Uterus (tissue), 4 donors: ENCODE results near the gene NUDT11. TPM values are rescaled to one million over a fixed set of nuclear protein-coding genes. Genes with fewer than 3 reads are reported as not detected.
"Not testable (repeated sequence)": the region's sequence is repeated elsewhere in the genome, so short reads cannot be mapped to it uniquely, and the experiment has no call there.

Experiments used
- DNase-seq, 2 donors: peaks; one replicate each; pipeline ENCODE4 v3.0.0-alpha.2; 2019 to 2020
- H3K27ac ChIP-seq, 2 donors: fragments of 200-600 bp; sonication (generic); 1 replicate in 1 of 2; 2 replicates in 1 of 2; pipeline ENCODE4 v1.5.1; 2016 to 2018
- H3K27me3 ChIP-seq, 2 donors: fragments of 200-600 bp; sonication (generic); one replicate each; pipeline ENCODE4 v1.5.1; 2018 to 2019; ENCODE audit warnings: control low read depth in 1 of 2
- H3K36me3 ChIP-seq, 2 donors: fragments of 200-600 bp; sonication (generic); one replicate each; pipeline ENCODE4 v1.5.1; 2019; ENCODE audit warnings: control low read depth in 1 of 2
- H3K4me1 ChIP-seq, 2 donors: fragments of 200-600 bp; sonication (generic); one replicate each; pipeline ENCODE4 v1.5.1; 2018 to 2019; ENCODE audit warnings: control low read depth in 1 of 2
- H3K4me3 ChIP-seq, 2 donors: fragments of 200-600 bp; sonication (generic); 1 replicate in 1 of 2; 2 replicates in 1 of 2; pipeline ENCODE4 v1.5.1; 2018 to 2019; ENCODE audit warnings: mild to moderate bottlenecking in 1 of 2
- H3K9me3 ChIP-seq, 2 donors: fragments of 200-600 bp; sonication (generic); one replicate each; pipeline ENCODE4 v1.5.1; 2019; ENCODE audit warnings: control low read depth in 1 of 2
- CTCF ChIP-seq, 4 experiments: fragments of 200-600 bp in 2 of 4; fragments of 450-650 bp in 2 of 4; sonication (generic) in 2 of 4; IDR thresholded peaks; one replicate each; pipeline ENCODE4 v1.5.1; 2016 to 2019; ENCODE audit warnings: antibody characterized with exemption in 4 of 4, mild to moderate bottlenecking in 2 of 4, moderate library complexity in 1 of 4
- POLR2A ChIP-seq, 2 donors: fragments of 450-650 bp; IDR thresholded peaks; one replicate each; pipeline ENCODE4 v1.6.1; 2016; ENCODE audit warnings: antibody characterized with exemption in 2 of 2, mild to moderate bottlenecking in 1 of 2, moderate library complexity in 1 of 2
- intact Hi-C: fragments of 100-400 bp; cut with DNase I; formaldehyde crosslinking; loops from one replicate; pipeline ENCODE4 v1.15.1; 2023; ENCODE audit warnings: low total_unique reads
- total RNA-seq, 4 donors: library from RNA; depleted of rRNA in 3 of 4; stranded (reverse); fragments of >200 nt in 3 of 4; gene quantifications; one replicate each; pipeline versions ENCODE4 v1.1.0 to v1.2.4, GENCODE V29; 2014 to 2023
- donor health status: DM: yes; HTN: yes; CAD: no.

The NUDT11 gene
- total RNA-seq, 4 donors from 2014 or later, result 1.8 to 21.1 (median 7.8) TPM

- no peak for DNase-seq
- Histone ChIP-seq H3K4me3 (no peak overlapping the region), H3K9me3 (no peaks in the 10 kb centered on the region), H3K27ac (no peak overlapping the region), H3K36me3 (no peaks in the 10 kb centered on the region), H3K27me3 (no peaks in the 10 kb centered on the region), H3K4me1 (no peaks in the 10 kb centered on the region)
- no peak for TF ChIP-seq POLR2A (IDR thresholded peaks at IDR 0.05)
- no peak for TF ChIP-seq CTCF (IDR thresholded peaks at IDR 0.05)
- intact Hi-C loops, result no loop called here
Observed at GRCh38 chrX:51487960-51488267, 8.5 kb downstream of the NUDT11 start.

GRCh38 chrX:51484616-51485015 is 11.8 kb downstream of the NUDT11 start:
- H3K4me3 ChIP-seq, result no peak overlapping the region
- intact Hi-C loops, result no loop called here

GRCh38 chrX:51482411-51482810 is 14.0 kb downstream of the NUDT11 start:
- H3K9me3 ChIP-seq, H3K4me1 ChIP-seq, DNase-seq, H3K4me3 ChIP-seq, H3K27ac ChIP-seq, H3K36me3 ChIP-seq, H3K27me3 ChIP-seq, intact Hi-C loops: not testable (repeated sequence)

More at GRCh38 chrX:51484616-51485015, 11.8 kb downstream of the NUDT11 start:
- Histone ChIP-seq H3K9me3 (no peaks in the 10 kb centered on the region), H3K36me3 (no peaks in the 10 kb centered on the region), H3K27me3 (no peaks in the 10 kb centered on the region), H3K27ac (no peak overlapping the region), H3K4me1 (no peaks in the 10 kb centered on the region)
- DNase-seq, result no peak
- TF ChIP-seq POLR2A (IDR thresholded peaks at IDR 0.05) (no peak), CTCF (IDR thresholded peaks at IDR 0.05) (no peak)

GRCh38 chrX:51476930-51477329 is 19.5 kb downstream of the NUDT11 start:
- intact Hi-C loops, result no loop called here
- TF ChIP-seq POLR2A (IDR thresholded peaks at IDR 0.05), result no peak
- no peak for TF ChIP-seq CTCF (IDR thresholded peaks at IDR 0.05)
- H3K4me1 ChIP-seq, result no peaks in the 10 kb centered on the region

GRCh38 chrX:51463322-51463721 is 33.1 kb downstream of the NUDT11 start:
- no peak overlapping the region for H3K27ac ChIP-seq
- no peak overlapping the region for H3K4me3 ChIP-seq
- no peaks in the 10 kb centered on the region for H3K4me1 ChIP-seq
- H3K27me3 ChIP-seq, result no peaks in the 10 kb centered on the region
- H3K36me3 ChIP-seq, result no peaks in the 10 kb centered on the region
- no peaks in the 10 kb centered on the region for H3K9me3 ChIP-seq
- TF ChIP-seq CTCF (IDR thresholded peaks at IDR 0.05), result no peak
- TF ChIP-seq POLR2A (IDR thresholded peaks at IDR 0.05), result no peak
- no peak for DNase-seq
- intact Hi-C loops, result no loop called here

More at GRCh38 chrX:51476930-51477329, 19.5 kb downstream of the NUDT11 start:
- Histone ChIP-seq H3K27ac (no peak overlapping the region), H3K4me3 (no peak overlapping the region), H3K9me3 (no peaks in the 10 kb centered on the region), H3K27me3 (peaks cover 0 to 12% of the 10 kb centered on the region in 2 donors), H3K36me3 (no peaks in the 10 kb centered on the region)
- DNase-seq, result no peak
